Peyer's patch (tissue), 4 donors: ENCODE data around the gene DIS3L2.

Source experiments
- CTCF ChIP-seq, 6 experiments: fragments of 450-650 bp in 4 of 6; fragments of 200-600 bp in 2 of 6; sonication (generic) in 1 of 6; IDR thresholded peaks; one replicate each; pipeline ENCODE4 v1.5.1; 2017 to 2019; ENCODE audit warnings: antibody characterized with exemption in 6 of 6, mild to moderate bottlenecking in 3 of 6, moderate library complexity in 1 of 6
- POLR2A ChIP-seq, 2 donors: fragments of 450-650 bp; IDR thresholded peaks; one replicate each; pipeline ENCODE4 v1.5.1; 2017; ENCODE audit warnings: antibody characterized with exemption in 2 of 2, mild to moderate bottlenecking in 2 of 2, moderate library complexity in 2 of 2

- TF ChIP-seq CTCF (IDR thresholded peaks at IDR 0.05) (no peak), POLR2A (IDR thresholded peaks at IDR 0.05) (no peak)
Observed at GRCh38 chr2:232076272-232076671, 114.8 kb downstream of the DIS3L2 start.
